SK-N-SH (cell line): ENCODE data around the gene TP53BP2. TPM values are rescaled to one million over a fixed set of nuclear protein-coding genes. Genes with fewer than 3 reads are reported as not detected.

Experiments used
- CTCF ChIA-PET: fragments of 300-600, 350-600 bp; formaldehyde crosslinking; extraction: SDS; loops from one replicate; lab custom pipeline; 2021; lab: Yijun Ruan, JAX
- POLR2A ChIA-PET: fragments of 350-600 bp; sonication (Branson Sonifier 250); formaldehyde crosslinking; extraction: SDS; loops from one replicate; lab custom pipeline; 2020; ENCODE audit warnings: antibody characterized with exemption, inconsistent platforms; lab: Yijun Ruan, JAX
- DNase-seq: peaks from one replicate; pipeline ENCODE4 v3.0.0; 2012
- H2AFZ ChIP-seq: fragments of 200-600 bp; sonication (generic); 2 replicates; pipeline ENCODE4 v1.8.1; 2016; ENCODE audit warnings: antibody characterized with exemption, mild to moderate bottlenecking, low read depth
- H3F3A ChIP-seq: fragments of 200-600 bp; sonication (generic); replicated peaks from 2 replicates; pipeline ENCODE3; 2016; ENCODE audit warnings: antibody characterized with exemption, mild to moderate bottlenecking; ENCODE audit not compliant: insufficient read depth
- H3K27ac ChIP-seq, 2 experiments: fragments of 200-500 bp in 1 of 2; fragments of 200-600 bp in 1 of 2; sonication (Bioruptor generic) in 1 of 2; sonication (generic), shearing (Covaris generic) in 1 of 2; 2 replicates each; pipeline versions ENCODE4 v1.5.1 to v1.6.1; 2014 to 2016; ENCODE audit warnings: low read depth in 2 of 2, inconsistent platforms in 1 of 2, low read length in 1 of 2, mild to moderate bottlenecking in 1 of 2, mixed read lengths in 1 of 2
- H3K27me3 ChIP-seq: fragments of 200-600 bp; sonication (generic), shearing (Covaris generic); 2 replicates; pipeline ENCODE4 v1.6.1; 2016; ENCODE audit warnings: mixed run types; ENCODE audit not compliant: insufficient read depth
- H3K36me3 ChIP-seq, 2 experiments: fragments of 200-500 bp in 1 of 2; fragments of 200-600 bp in 1 of 2; sonication (Bioruptor generic) in 1 of 2; sonication (generic) in 1 of 2; replicated peaks in 1 of 2; 2 replicates each; pipeline versions ENCODE3 to v1.5.1; 2014 to 2016; ENCODE audit warnings: low read length in 1 of 2, mild to moderate bottlenecking in 1 of 2; ENCODE audit not compliant: insufficient read depth in 2 of 2, control insufficient read depth in 1 of 2
- H3K4me1 ChIP-seq, 2 experiments: fragments of 200-500 bp in 1 of 2; fragments of 200-600 bp in 1 of 2; sonication (Bioruptor generic) in 1 of 2; sonication (generic), shearing (Covaris generic) in 1 of 2; 2 replicates each; pipeline versions ENCODE4 v1.5.1 to v1.6.1; 2014 to 2016; ENCODE audit warnings: low read depth in 1 of 2, low read length in 1 of 2, mixed run types in 1 of 2; ENCODE audit not compliant: insufficient read depth in 2 of 2, control insufficient read depth in 1 of 2
- H3K4me2 ChIP-seq: fragments of 200-600 bp; sonication (generic), shearing (Covaris generic); 2 replicates; pipeline ENCODE4 v1.6.1; 2017; ENCODE audit warnings: mixed run types
- H3K4me3 ChIP-seq, 2 experiments: fragments of 200-500 bp in 1 of 2; fragments of 200-600 bp in 1 of 2; sonication (Bioruptor generic) in 1 of 2; sonication (generic), shearing (Covaris generic) in 1 of 2; 2 replicates each; pipeline versions ENCODE4 v1.5.1 to v1.8.1; 2014 to 2016; ENCODE audit warnings: low read depth in 2 of 2, inconsistent platforms in 1 of 2, low read length in 1 of 2, mild to moderate bottlenecking in 1 of 2, mixed read lengths in 1 of 2, moderate library complexity in 1 of 2
- H3K79me2 ChIP-seq: fragments of 200-600 bp; sonication (generic); 2 replicates; pipeline ENCODE4 v1.8.1; 2017; ENCODE audit warnings: mild to moderate bottlenecking; ENCODE audit not compliant: insufficient read depth
- H3K9ac ChIP-seq: fragments of 200-600 bp; sonication (generic); 2 replicates; pipeline ENCODE4 v1.6.1; 2017; ENCODE audit warnings: mixed run types
- H3K9me2 ChIP-seq: fragments of 200-600 bp; sonication (generic); 2 replicates; pipeline ENCODE4 v1.6.1; 2017; ENCODE audit warnings: mixed run types
- H3K9me3 ChIP-seq: fragments of 200-600 bp; sonication (generic); 2 replicates; pipeline ENCODE4 v1.6.1; 2017; ENCODE audit warnings: mixed run types, mild to moderate bottlenecking, moderate library complexity
- H4K20me1 ChIP-seq: fragments of 200-600 bp; sonication (generic); 2 replicates; pipeline ENCODE4 v1.6.1; 2017; ENCODE audit warnings: mild to moderate bottlenecking, mixed run types; ENCODE audit not compliant: insufficient read depth
- ELF1 ChIP-seq: IDR thresholded peaks from 2 replicates; pipeline ENCODE4 v1.4.0; 2012
- EZH2phosphoT487 ChIP-seq: fragments of 200-600 bp; sonication (generic); IDR thresholded peaks from 2 replicates; pipeline ENCODE4 v1.6.1; 2017; ENCODE audit warnings: low read depth, mixed run types, mild to moderate bottlenecking, antibody characterized with exemption, moderate library complexity, borderline replicate concordance
- FOSL2 ChIP-seq: IDR thresholded peaks from 2 replicates; pipeline ENCODE4 v1.4.0; 2012; ENCODE audit warnings: low read depth, mild to moderate bottlenecking, moderate library complexity, borderline replicate concordance
- FOXM1 ChIP-seq: IDR thresholded peaks from 2 replicates; pipeline ENCODE4 v1.4.0; 2012; ENCODE audit warnings: low read depth, mild to moderate bottlenecking
- GABPA ChIP-seq: IDR thresholded peaks from 2 replicates; pipeline ENCODE4 v1.4.0; 2012; ENCODE audit warnings: low read depth, mild to moderate bottlenecking
- NFIC ChIP-seq: IDR thresholded peaks from 2 replicates; pipeline ENCODE4 v1.4.0; 2012; ENCODE audit warnings: borderline replicate concordance
- RAD21 ChIP-seq: IDR thresholded peaks from 2 replicates; pipeline ENCODE4 v1.6.1; 2012; ENCODE audit warnings: mild to moderate bottlenecking, low read length
- RFX5 ChIP-seq: IDR thresholded peaks from 2 replicates; pipeline ENCODE4 v1.6.1; 2012; ENCODE audit warnings: mild to moderate bottlenecking, improper control_type of control experiment, low read length
- SMC3 ChIP-seq: IDR thresholded peaks from 2 replicates; pipeline ENCODE4 v1.6.1; 2012; ENCODE audit warnings: low read depth, low read length, improper control_type of control experiment
- WGBS: methylation state at CpG from one replicate; pipeline ENCODE4 v1.1.6; 2017; ENCODE audit warnings: low lambda C conversion rate; 5-methylcytosine and 5-hydroxymethylcytosine counted together
- polyA plus RNA-seq, 3 experiments: library from polyadenylated mRNA; depleted of rRNA; stranded (reverse); fragments of >200 nt; gene quantifications; 2 replicates each; pipeline ENCODE4 v1.2.3, GENCODE V29; 2012
- TF ChIP-seq, protein P1 (sequence below): IDR thresholded peaks from 2 replicates; pipeline ENCODE4 v1.6.1; 2012; ENCODE audit warnings: mild to moderate bottlenecking, low read depth, low read length, moderate library complexity
- TF ChIP-seq, protein P2 (sequence below): fragments of 200-600 bp; sonication (generic); IDR thresholded peaks from 2 replicates; pipeline ENCODE4 v1.6.1; 2017; ENCODE audit warnings: antibody characterized with exemption, mild to moderate bottlenecking, moderate library complexity
- TF ChIP-seq, protein P3 (sequence below): fragments of 150-350 bp; IDR thresholded peaks from 2 replicates; pipeline ENCODE4 v1.6.1; 2016; ENCODE audit warnings: mild to moderate bottlenecking, low read depth, low read length

The TP53BP2 gene
- polyA plus RNA-seq, 1 of the 3 experiments (the other 2 are of a cell fraction): 11.4 TPM

DNA sequence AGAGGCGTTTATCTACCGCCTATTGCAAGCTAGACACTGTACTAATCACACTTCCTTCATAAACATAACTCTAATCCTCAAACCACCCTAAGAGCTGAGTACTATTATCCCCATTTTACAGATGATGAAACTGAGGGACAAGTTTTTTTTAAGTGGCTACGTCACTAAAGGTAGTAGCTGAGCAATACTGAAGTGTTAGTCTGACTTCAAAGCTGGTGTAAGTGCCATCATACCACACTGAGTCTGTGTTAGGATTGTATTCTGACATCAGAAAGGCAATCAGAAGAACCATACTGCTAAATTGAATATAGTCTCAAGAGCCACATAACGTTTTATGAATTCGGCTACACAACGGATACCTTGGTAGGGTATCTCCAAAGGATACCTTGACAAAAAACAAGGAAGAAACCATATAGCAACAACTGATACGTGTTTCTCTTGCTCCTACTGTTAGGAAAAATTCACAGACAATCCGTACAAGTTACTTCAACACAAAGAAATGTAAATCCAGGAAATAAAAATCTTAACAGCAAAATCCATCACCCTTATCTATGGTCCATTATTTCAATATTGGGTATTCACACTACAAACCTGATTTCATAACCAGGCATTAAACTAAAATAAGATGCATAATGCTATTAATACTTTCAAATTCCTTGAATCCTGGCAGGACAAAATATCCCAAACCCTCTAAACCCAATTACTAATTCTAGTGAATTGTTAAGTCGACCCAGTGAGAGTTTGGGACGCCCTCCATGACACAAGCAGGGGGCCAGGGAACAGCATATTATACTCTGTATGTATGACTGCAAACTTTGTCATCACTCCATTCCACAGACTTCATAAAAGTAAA, 1.6 kb downstream of the TP53BP2 start:
- peak overlapping the region; percentile 81 to 94 for H3K4me3 ChIP-seq
- no peaks in the 10 kb centered on the region for H3K9me2 ChIP-seq
- peak overlapping the region; percentile 82 for H3K9ac ChIP-seq
- peaks cover 19% of the 10 kb centered on the region for H3F3A ChIP-seq
- no peaks in the 10 kb centered on the region for H3K36me3 ChIP-seq
- H3K4me1 ChIP-seq: peaks cover 13 to 22% of the 10 kb centered on the region in 2 experiments; a peak in 3 of 4 replicates
- ChIA-PET POLR2A (interaction anchor here (1.3 kb wide), 1 partner anchor 13 kb away, joined by 4 read pairs; no protein-coding TSS in a partner anchor), CTCF (interaction anchor here (1.8 to 3.7 kb wide), 5 partner anchors 8 to 32 kb away, joined by 5 to 18 read pairs (median 13); no protein-coding TSS in a partner anchor)
- no peak for DNase-seq
- H3K79me2 ChIP-seq: peaks cover 69% of the 10 kb centered on the region
- no peaks in the 10 kb centered on the region for H3K9me3 ChIP-seq
- peaks cover 51% of the 10 kb centered on the region for H4K20me1 ChIP-seq
- H2AFZ ChIP-seq: no peak overlapping the region
- no peaks in the 10 kb centered on the region for H3K27me3 ChIP-seq
- TF ChIP-seq ELF1: no peak
- TF ChIP-seq RAD21: no peak
- TF ChIP-seq FOXM1: no peak
- TF ChIP-seq FOSL2: 0 out of 2 replicates have a peak, but pooled peaks have one; percentile 1
- H3K27ac ChIP-seq: peak overlapping the region; percentile 86 to 98
- WGBS: 70% methylated on average over 10 of the region's 10 CpGs
- H3K4me2 ChIP-seq: peak overlapping the region; percentile 84

DNA sequence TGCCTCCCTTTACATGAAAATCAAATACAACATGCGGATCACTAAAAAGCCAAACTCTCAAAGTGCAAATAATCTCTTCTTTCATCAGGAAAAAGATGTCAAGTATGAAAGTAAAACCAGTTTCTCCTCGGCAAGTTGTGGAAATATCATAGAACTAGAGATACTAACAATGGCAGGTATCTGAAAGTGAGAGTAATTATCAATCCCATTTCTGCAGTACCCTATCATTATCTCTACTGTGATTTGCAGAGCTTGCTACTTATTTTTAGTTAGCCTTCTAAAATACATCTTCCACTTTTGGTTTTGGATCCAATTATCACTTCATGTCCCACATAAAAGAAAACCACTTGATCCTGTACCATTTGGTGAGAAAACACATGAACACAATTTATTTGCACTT, 3.0 kb downstream of the TP53BP2 start:
- Histone ChIP-seq H3K4me1 (peaks cover 17 to 27% of the 10 kb centered on the region in 2 experiments; a peak in 3 of 4 replicates), H4K20me1 (peaks cover 63% of the 10 kb centered on the region), H3K4me2 (peak overlapping the region; percentile 20; the same call in 1 of the 2 replicates), H3K9me2 (no peaks in the 10 kb centered on the region), H2AFZ (no peak overlapping the region), H3K36me3 (no peaks in the 10 kb centered on the region), H3K4me3 (no peak overlapping the region), H3K27me3 (no peaks in the 10 kb centered on the region), H3K9me3 (no peaks in the 10 kb centered on the region), H3K79me2 (peaks cover 83% of the 10 kb centered on the region), H3K9ac (no peak overlapping the region), H3F3A (peaks cover 19% of the 10 kb centered on the region), H3K27ac (no peak overlapping the region)
- TF ChIP-seq SMC3: no peak
- TF ChIP-seq FOXM1: no peak
- TF ChIP-seq RFX5: no peak
- TF ChIP-seq, protein P1, sequence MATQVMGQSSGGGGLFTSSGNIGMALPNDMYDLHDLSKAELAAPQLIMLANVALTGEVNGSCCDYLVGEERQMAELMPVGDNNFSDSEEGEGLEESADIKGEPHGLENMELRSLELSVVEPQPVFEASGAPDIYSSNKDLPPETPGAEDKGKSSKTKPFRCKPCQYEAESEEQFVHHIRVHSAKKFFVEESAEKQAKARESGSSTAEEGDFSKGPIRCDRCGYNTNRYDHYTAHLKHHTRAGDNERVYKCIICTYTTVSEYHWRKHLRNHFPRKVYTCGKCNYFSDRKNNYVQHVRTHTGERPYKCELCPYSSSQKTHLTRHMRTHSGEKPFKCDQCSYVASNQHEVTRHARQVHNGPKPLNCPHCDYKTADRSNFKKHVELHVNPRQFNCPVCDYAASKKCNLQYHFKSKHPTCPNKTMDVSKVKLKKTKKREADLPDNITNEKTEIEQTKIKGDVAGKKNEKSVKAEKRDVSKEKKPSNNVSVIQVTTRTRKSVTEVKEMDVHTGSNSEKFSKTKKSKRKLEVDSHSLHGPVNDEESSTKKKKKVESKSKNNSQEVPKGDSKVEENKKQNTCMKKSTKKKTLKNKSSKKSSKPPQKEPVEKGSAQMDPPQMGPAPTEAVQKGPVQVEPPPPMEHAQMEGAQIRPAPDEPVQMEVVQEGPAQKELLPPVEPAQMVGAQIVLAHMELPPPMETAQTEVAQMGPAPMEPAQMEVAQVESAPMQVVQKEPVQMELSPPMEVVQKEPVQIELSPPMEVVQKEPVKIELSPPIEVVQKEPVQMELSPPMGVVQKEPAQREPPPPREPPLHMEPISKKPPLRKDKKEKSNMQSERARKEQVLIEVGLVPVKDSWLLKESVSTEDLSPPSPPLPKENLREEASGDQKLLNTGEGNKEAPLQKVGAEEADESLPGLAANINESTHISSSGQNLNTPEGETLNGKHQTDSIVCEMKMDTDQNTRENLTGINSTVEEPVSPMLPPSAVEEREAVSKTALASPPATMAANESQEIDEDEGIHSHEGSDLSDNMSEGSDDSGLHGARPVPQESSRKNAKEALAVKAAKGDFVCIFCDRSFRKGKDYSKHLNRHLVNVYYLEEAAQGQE: no peak
- no peak for TF ChIP-seq GABPA
- TF ChIP-seq EZH2phosphoT487: no peak
- TF ChIP-seq NFIC: no peak
- TF ChIP-seq, protein P2, sequence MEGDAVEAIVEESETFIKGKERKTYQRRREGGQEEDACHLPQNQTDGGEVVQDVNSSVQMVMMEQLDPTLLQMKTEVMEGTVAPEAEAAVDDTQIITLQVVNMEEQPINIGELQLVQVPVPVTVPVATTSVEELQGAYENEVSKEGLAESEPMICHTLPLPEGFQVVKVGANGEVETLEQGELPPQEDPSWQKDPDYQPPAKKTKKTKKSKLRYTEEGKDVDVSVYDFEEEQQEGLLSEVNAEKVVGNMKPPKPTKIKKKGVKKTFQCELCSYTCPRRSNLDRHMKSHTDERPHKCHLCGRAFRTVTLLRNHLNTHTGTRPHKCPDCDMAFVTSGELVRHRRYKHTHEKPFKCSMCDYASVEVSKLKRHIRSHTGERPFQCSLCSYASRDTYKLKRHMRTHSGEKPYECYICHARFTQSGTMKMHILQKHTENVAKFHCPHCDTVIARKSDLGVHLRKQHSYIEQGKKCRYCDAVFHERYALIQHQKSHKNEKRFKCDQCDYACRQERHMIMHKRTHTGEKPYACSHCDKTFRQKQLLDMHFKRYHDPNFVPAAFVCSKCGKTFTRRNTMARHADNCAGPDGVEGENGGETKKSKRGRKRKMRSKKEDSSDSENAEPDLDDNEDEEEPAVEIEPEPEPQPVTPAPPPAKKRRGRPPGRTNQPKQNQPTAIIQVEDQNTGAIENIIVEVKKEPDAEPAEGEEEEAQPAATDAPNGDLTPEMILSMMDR: no peak
- TF ChIP-seq, protein P3, sequence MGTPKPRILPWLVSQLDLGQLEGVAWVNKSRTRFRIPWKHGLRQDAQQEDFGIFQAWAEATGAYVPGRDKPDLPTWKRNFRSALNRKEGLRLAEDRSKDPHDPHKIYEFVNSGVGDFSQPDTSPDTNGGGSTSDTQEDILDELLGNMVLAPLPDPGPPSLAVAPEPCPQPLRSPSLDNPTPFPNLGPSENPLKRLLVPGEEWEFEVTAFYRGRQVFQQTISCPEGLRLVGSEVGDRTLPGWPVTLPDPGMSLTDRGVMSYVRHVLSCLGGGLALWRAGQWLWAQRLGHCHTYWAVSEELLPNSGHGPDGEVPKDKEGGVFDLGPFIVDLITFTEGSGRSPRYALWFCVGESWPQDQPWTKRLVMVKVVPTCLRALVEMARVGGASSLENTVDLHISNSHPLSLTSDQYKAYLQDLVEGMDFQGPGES: no peak
- CTCF ChIA-PET: interaction anchor here (2.3 to 3.5 kb wide), 2 partner anchors 21 to 31 kb away, joined by 7 to 21 read pairs; no protein-coding TSS in a partner anchor
- POLR2A ChIA-PET: no interaction called here
- WGBS: 83% methylated on average over 2 of the region's 2 CpGs
- DNase-seq: no peak
